ENCODE results near the gene PTP4A2.
"Not testable (repeated sequence)": the region's sequence is repeated elsewhere in the genome, so short reads cannot be mapped to it uniquely, and the experiment has no call there.

PTP4A2 gene

DNA sequence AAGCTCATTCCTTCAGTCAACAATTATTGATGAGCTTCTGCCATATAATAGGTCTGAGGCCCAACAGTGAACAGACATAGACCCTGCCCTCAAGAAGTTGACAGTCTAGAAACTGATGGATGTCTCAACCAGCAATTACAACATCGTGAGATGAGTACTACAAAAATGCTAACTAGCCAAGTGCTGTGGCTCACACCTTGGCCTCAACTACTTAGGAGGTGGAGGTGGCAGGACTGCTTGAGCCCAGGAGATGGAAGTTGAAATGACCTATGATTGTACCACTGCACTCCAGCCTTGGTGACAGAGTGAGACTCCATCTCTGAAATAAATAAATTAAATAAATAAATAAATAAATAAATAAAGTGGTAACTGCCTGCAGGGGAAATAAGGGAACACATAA is 11.7 kb upstream of the PTP4A2 start:
- no peak for DNase-seq (ENCODE audit: low read depth)

DNA sequence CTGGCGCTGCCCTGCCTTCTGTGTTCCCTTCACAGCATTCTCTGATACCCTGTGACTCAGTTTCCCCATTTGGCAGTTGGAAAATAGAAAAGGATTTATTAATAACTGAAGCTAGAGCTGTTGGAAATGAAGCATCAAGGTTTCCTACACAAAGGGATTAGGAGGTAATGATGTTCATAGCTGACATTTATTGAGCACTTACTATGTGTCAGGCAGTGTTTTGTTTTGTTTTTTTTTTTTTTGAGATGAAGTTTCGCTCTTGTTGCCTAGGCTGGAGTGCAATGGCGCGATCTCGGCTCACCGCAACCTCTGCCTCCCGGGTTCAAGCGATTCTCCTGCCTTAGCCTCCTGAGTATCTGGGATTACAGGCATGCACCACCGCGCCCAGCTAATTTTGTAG is 7.5 kb upstream of the PTP4A2 start:
- DNase-seq (ENCODE audit: low read depth), result not testable (repeated sequence)

DNA sequence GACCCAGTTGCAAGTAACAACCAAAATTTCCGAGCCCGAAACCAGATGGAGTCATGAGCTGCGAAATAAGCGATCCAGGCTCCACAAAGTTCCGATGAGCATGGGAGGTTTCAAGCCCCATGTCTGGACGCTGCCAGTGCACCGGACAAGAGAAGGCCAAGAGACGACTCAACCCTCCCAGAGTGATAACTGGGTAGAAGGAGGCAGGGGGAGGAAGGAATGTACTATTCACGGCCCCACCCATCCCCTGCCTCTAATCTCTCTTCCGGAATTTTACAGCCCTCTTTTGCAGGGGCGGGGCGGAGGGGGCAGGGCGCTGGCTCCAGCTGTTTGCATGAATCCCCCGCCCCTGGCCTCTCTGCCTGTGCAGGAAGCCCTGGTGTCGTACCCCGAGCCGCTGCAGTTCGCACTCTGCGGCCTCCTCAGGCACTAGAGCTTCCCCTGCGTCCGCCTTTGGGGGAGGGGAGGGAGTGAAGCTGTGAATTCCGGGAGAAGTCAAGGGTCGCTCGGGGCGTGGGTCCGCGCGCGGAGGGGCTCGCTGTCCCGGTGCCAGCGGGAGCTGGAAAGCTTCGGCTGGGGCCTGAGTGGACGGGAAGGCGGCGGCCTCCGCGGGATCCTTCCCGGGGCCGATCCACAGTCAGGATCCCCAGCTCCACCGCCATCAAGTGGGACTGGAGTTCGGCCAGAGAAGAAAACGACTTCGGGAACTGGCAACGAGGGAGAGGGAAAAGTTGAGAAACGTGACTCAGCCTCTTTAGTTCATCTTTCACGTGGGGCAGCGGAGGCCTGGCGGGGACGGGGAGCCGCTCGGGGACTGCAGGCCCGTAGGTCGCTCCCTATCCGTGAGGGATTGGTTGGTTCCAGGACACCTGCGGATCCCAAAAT is 6.3 kb upstream of the PTP4A2 start:
- DNase-seq (ENCODE audit: low read depth), result peak; percentile 59

DNA sequence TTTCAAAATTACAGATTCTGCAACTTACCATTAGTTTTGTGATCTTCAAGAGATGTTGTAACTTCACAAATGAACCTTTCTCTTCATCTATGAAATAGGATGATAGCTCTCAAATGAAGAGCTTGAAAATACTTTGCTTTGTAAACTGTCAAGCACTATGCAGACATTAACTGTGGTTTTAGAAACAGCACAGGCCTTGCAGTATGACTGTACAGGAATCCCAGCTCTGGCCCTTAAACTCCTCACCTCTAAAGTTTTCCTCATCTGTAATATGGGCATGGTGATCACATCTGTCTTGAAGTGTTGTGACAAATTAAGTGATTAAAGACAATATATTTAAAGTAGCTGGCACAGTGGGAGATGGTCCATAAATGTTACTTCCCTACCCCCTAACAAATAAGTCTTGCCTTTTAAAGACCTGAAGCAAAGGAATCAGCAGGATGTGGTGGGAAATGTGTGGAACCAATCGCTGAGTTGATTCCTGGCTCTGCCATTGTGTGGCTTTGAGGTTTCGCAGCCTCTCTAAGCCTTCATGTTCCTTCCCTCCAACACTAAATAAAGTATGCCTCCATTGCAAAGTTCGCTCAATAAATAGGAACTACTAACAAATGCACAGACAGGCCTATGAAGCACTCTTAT is 5.5 kb upstream of the PTP4A2 start:
- no peak for DNase-seq (ENCODE audit: low read depth)

DNA sequence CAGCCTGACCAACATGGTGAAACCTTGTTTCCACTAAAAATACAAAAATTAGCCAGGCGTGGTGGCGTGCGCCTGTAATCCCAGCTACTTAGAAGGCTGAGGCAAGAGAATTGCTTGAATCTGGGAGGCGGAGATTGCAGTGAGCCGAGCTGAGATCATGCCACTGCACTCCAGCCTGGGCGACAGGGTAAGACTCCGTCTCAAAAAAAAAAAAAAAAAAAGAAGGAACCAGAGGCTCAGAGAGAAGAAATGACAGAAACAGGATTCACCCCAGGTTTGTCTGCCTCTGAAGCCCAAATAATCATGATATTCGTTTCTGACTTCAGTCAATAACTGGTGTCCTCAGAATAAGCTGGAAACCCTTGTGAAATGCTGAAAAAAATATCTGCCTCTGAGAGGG is 3.9 kb upstream of the PTP4A2 start:
- not testable (repeated sequence) for DNase-seq (ENCODE audit: low read depth)

DNA sequence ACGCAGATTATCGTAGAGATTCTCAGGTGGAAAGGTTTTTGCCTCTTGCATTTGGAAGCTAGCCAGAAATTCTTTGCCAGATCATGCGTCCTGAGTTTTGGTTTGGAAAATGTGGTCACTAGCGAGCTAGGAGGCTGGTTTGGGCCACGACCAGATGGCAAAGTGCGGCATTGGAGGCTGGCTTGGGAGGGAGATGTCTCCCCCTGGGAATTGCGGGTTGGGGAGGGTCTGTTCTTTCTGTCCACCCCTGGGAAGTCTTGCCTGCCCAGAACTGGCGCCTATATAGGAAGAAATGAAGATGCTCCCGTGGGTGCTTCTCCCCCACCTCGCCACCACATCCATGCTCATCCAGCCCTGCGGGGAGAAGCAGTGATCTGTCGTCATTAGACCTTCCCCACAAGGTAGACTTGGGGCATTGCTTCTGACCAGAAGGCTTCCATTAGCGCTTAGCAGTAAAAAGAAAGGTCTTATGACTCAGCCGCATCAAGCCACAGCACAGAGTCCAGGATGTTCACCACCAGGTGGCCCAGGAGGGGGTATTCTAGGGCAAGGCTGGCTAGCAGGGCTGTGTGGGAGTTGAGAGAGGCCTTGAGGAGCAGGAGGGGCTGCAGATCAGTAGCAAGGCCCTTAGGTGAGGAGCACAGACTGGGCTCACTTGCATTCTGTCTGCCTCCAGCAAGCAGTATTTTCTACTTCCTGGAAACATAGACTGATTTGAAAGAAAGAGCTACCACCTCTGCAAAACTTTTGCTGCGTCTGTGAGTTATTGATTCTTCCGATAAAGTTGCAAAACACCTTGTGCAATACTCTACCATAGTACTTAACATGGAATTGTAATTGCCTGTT is 1.5 kb upstream of the PTP4A2 start:
- peak; percentile 64 for DNase-seq (ENCODE audit: low read depth)

DNA sequence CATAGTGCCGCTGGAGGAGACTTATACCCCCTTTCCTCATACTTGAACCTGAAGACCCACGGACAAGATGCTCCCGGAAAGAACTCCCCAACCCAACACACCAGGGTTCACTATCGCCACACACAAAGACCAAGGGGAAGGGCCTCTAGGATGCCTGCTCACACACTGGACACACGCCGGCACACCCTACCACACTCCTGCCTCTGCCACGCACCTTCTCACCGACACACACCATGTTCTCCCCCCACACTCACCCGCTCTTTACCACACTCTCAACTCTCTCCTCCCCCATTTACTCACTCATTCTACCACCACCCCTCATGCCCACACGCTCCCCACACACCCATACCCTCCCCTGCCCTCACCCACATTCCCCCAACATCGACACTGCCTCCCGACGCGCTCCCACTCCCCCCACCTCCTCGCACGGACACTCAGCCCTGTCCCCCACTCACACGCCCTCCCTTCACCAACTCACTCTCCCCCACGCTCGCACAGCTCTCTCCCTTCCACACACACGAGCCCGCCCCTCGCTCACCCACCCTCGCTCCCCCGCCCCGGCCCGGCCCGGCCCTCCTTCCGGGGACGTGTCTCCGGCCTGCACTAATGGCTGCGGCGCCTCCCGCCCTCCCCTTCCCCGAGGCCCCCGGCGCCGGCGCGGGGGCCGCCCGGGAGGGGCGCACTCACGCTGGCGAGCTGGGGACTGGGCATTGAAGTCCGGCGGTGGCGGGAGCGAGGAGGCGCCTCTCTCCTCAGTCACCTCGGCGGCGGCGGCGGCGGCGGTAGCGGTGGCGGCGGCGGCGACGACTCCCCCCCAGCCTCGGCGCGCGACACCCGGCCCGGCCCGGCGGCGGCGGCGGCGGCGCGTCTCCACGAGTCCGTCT is 626 bp downstream of the PTP4A2 start:
- DNase-seq (ENCODE audit: low read depth), result peak; percentile 79

DNA sequence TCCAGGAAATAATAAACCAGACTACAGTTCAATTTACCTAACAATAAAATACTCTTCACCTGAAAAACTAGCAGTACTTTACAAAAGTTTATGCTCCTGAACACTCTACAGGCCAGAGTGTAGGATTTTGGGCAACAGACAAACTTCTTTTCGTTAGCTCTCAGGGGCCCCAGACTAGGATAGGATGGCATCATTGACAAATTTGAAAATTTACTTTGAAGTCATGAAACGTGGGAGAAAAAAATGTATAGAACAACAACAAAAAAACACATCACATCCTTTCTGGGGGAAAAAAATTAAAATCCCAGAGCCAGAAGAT is 1.2 kb downstream of the PTP4A2 start:
- DNase-seq (ENCODE audit: low read depth), result no peak

DNA sequence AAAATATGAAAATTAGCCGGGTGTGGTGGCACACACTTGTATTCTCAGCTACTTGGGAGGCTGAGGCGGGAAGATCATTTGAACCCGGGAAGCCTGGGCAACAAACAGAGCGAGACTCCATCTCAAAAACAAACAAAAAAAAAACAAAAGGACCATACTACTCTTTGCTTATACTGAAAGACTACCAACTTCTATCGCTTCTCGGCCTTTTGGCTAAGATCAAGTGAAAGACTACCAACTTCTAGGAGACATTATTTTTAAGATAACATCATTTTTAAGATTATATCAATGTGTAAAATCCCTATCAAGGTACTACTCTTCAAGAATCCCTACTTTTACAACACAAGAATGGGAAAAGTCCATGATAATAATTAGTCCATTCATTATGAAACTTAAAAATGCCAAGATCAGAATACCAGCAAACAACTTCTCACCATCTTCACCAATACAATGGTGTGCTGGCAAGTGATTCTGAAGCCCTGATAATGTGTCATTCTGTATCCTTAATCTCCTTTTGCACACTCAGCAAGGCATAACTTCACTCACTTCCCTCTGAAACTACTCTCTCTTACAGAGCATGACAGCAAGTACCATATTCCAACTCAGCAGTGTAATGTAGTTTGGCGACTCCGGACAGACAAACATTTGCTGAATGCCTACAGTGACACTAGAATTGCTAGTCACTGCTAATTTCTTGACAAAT is 1.7 kb downstream of the PTP4A2 start:
- no peak for DNase-seq (ENCODE audit: low read depth)

DNA sequence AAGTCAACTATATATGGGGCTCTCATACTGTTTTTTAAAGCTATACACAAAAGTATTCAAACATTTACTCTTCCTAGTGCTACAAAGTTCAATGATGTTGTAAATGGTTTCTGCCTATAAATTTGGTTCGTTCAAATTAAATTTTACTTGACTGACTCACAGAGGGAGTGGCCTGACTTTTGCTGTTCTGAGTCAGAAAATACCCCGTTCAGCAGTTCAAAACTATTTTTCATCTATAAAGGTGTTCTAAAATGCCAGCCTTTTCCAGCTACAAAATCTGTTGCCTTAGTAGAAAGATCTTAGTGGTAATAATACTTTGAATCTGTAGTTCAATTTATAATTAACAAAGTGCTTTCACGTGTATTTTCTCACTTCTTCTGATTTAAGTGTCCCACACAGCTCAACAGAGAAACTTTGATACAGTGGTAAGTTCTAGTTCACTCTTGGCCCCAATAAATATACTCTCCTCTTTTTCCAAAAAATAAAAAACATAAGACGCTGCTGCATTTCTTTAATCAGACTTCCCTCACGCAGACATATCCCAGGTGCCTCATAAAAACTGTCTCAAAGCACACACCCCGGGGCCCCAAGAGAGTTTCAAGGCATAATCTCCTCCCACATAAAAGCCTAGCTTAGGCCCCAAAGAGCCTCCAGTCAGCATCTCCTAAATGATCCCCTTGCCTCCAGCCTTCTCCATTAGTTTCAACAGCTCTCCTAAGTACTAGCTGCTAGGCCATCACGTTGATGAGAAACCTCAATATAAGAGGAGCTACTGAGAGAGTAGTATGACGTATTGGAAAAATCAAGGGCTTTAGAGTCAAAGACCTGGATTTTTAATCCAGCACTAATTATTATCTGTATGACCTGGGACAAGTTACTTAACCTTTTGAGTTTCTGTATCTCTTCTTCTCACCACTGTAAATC is 3.2 kb downstream of the PTP4A2 start:
- no peak for DNase-seq (ENCODE audit: low read depth)

DNA sequence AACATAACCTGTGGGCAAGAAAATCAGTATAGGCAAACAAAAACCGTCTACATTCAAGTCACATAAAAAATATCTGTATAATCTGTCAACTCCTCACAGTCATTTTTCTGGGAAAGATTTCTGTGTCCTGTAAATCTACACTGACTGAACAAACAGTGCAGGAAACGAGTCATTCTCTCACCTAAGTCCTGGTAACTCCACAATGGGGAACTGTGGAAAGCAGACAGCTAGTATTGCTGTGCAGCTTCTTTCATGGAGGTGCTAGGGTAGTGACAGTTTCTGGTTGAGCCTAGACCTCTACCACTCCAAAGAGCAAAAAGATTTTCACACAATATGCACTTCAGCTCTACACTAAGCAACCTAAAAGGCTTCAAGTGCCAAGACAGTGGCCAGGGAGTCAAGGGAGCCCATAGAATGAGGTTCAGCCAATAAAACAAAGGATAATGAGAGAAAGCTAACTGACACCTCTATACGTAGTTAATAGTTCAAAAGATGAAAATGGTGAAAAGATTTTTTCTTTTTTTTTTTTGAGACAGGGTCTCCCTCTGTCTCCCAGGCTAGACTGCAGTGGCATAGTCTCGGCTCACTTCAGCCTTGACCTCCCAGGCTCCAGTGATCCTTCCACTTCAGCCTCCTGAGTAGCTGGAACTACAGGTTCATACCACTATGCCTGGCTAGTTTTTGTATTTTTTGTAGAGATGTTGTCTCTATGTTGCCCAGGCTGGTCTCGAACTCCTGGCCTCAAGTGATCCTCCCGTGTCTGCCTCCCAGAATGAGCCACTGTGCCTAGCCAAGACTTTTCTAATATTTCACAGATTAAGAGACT is 5.5 kb downstream of the PTP4A2 start:
- DNase-seq (ENCODE audit: low read depth), result no peak

DNA sequence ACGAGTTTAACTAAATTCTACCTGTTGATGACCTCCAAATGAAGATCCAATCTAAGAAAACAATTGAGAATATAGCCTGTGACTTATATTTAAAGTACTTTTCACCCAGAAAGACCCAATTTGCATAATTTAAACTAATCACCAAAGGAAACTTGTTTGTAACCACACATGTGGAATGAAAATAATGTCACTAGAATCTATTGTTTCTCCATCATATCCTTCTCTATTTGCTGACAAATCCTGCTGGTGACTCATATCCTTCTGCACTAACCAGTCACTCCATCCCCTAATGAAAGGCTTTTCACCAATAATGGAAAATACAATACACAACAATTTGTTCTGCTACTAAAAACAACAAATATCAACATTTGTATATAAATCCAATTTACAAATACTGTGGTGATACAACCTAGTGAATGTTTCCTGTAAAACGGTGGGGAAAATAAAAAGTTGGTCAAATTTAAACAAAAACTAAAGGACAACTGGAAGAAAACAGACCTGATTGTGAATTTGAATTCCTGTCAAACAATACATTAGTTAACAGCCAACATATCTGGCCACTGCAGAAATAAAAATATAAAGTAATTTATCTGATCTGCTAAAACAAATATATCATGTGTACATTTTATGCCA is 6.5 kb downstream of the PTP4A2 start:
- DNase-seq (ENCODE audit: low read depth), result no peak

DNA sequence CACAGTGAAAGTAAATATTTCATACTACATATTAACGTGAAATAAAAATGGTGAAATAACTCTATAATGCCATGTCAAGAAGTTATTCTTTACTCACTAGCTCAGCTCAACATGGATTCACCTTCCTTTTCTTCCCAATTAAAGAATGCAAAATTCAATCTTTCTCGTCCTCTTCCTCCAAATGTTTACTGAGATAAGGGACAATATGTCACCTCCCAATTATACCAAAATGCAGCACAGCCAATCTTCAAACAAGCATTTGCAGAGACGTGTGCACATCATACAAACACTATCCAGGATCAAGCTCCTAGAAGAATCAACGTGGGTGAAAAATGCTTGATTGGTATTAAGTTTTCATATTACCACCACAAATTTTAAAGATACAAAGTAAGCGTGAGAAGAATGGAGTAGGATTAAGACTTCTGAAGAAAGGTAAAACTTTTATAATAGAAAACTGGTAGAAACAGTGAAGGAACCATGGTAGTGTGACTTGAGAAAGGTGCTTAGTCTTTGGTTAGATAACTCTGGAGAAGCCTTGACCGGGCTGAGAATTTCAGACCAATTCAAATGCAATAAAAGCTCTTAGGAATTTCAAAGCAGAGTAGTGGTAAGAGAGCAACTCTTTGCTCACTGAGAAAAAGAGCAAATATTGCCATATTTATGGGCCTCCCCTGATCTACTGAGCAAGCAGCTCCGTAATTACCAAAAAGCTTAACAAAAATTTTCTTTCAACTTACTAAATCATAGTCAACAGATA is 7.2 kb downstream of the PTP4A2 start:
- DNase-seq (ENCODE audit: low read depth), result no peak

DNA sequence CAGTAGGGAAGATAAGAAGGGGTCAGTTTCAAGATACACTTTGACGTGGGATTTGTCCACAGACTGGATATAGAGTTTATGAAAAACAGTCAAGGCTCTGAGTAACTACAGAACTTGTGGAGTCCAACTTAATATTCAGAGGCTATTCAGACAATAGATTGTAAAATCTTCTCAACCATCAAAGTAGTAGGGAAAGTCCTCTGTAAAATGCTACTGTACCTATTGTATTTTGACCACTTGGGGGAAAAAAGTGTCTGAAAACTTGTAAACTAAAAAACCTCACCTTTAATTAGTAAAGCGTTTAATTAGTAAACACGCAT is 10.5 kb downstream of the PTP4A2 start:
- DNase-seq (ENCODE audit: low read depth), result no peak

DNA sequence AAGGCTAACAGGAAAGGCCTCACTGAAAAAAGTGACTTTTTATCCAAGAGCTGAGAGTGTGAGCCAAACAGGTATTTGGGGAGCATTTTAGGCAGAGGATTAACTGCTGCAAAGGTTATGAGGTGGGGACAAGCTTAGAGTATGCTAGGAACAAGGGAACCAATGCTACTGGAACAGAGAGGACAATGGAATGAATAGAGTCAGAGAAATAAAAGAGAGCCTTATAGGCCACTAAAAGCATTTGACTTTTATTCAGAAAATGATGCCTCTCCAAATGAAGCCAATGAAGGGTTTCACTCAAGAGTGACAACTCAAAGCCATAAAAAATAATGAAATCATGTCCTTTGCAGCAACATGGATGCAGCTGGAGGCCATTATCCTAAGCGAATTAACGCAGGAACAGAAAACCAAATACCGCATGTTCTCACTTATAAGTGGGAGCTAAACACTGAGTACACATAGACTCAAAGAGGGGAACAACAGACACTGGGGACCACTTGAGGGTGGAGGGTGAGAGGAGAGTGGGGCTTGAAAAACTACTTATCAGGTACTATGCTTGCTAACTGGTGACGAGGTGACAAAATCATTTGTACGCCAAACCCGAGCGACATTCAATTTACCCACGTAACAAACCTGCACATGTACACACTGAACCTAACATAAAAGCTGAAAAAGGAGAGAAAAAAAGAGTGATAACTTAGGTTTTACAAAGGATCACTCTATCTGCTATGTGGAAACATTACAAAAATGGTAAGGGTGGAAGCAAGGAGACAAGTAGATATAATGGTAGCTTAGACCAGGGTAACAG is 11.1 kb downstream of the PTP4A2 start:
- no peak for DNase-seq (ENCODE audit: low read depth)

DNA sequence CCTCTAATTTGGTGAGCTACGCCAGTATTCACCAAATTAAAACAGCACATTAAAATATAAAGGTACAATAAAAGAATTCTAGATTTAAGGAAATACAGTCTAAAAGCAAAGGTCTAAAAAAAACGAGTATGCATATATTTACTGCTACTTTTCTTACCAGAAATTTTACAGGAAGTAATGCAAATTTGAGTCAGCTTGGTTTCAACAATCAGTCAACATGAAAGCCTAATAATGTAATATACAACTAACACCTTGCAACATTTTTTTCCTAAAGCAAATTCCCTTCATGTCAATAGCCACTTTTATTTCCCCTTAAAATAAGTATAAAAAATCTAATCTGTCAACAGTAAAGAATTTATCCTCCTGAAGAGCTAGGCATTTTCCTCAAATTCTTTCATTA is 11.9 kb downstream of the PTP4A2 start:
- no peak for DNase-seq (ENCODE audit: low read depth)

DNA sequence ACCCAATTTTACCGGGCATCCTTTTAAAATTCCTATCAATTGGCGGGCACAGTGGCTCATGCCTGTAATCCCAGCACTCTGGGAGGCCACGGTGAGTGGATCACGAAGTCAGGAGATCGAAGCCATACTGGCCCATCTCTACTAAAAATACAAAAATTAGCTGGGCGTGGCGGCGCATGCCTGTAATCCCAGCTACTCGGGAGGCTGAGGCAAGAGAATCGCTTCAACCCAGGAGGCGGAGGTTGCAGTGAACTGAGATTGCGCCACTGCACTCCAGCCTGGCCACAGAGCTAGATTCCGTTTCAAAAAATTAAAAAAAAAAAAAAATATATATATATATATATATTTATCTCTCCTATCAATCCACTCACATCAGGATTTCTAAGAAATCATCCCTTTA is 12.3 kb downstream of the PTP4A2 start:
- DNase-seq (ENCODE audit: low read depth), result not testable (repeated sequence)
